ENCODE results near the gene BAG5. TPM values are rescaled to one million over a fixed set of nuclear protein-coding genes. Genes with fewer than 3 reads are reported as not detected.
"Not testable (repeated sequence)": the region's sequence is repeated elsewhere in the genome, so short reads cannot be mapped to it uniquely, and the experiment has no call there.

BAG5 gene
- total RNA-seq (10 to 100 TPM; 15.0 to 22.8 (median 17.0) TPM), polyA plus RNA-seq (10 to 100 TPM in 1 of 2 donors, 1 to 10 TPM in 1; 4.8 to 19.1 TPM)
- long read RNA-seq, donor 1, full-length matches to known transcripts: 28 of 30 reads
- long read RNA-seq, donor 1, partial matches to known transcripts: 0 of 30 reads
- long read RNA-seq, donor 1, other reads (novel, unspliced or antisense): 2 of 30 reads
- long read RNA-seq, donor 2, full-length matches to known transcripts: 106 of 116 reads
- long read RNA-seq, donor 2, partial matches to known transcripts: 1 of 116 reads
- long read RNA-seq, donor 2, other reads (novel, unspliced or antisense): 9 of 116 reads
- long read RNA-seq, donor 3, full-length matches to known transcripts: 21 of 26 reads
- long read RNA-seq, donor 3, partial matches to known transcripts: 0 of 26 reads
- long read RNA-seq, donor 3, other reads (novel, unspliced or antisense): 5 of 26 reads

GRCh38 chr14:103562429-103563225 is at the start of gene BAG5, which contains the start of gene COA8:
Gene BAG5, minus strand, starts transcription at chr14:103562657. Its CDS starts 1,493 bp downstream, at chr14:103561164.
Gene COA8, plus strand, starts transcription at chr14:103562960. Its CDS starts 42 bp downstream, at chr14:103563002.
- Histone ChIP-seq H3K36me3 (peaks cover 0 to 40% (median 23%) of the 10 kb centered on the region in 9 donors), H3K9me3 (no peaks in the 10 kb centered on the region), H3K27me3 (no peaks in the 10 kb centered on the region), H3K4me3 (peak within 1 kb of the TSS; percentile 62 to 99 (median 86)), H3K4me1 (peaks cover 3 to 70% (median 56%) of the 10 kb centered on the region in 12 donors), H3K27ac (peak within 1 kb of the TSS; percentile 92 to 99 (median 96))
- ATAC-seq (peak; percentile 23 to 87 (median 76)), DNase-seq (peak; percentile 87 to 93 (median 90))
- intact Hi-C loops (cut with DNase I): loop anchor here in 1 of 10 donors (10.0 kb wide), 1 partner anchor 152 kb away; the partner anchor contains the start of genes XRCC3 and ZFYVE21
- WGBS, 4 donors: 0% methylated on average over 46 to 109 of the region's 109 CpGs
- peak in 4 of 12 donors; percentile 7 to 45 (median 30) for TF ChIP-seq CTCF (IDR thresholded peaks at IDR 0.05)
- TF ChIP-seq POLR2A (IDR thresholded peaks at IDR 0.05): peak; percentile 23 to 69

GRCh38 chr14:103611215-103611614 is 48.8 kb upstream of the BAG5 start:
- no peaks in the 10 kb centered on the region for H3K36me3 ChIP-seq
- no peak for TF ChIP-seq CTCF (IDR thresholded peaks at IDR 0.05)
- TF ChIP-seq POLR2A (IDR thresholded peaks at IDR 0.05): no peak
- no peak for ATAC-seq
- peaks cover 0 to 26% (median 20%) of the 10 kb centered on the region in 12 donors for H3K4me1 ChIP-seq
- H3K27me3 ChIP-seq: no peaks in the 10 kb centered on the region
- WGBS, 4 donors: 93 to 96% (median 95%) methylated on average over 2 of the region's 2 CpGs
- peaks cover 0 to 14% (median 9%) of the 10 kb centered on the region in 12 donors for H3K9me3 ChIP-seq
- H3K4me3 ChIP-seq: no peak overlapping the region
- intact Hi-C loops (cut with DNase I): no loop called here
- DNase-seq: no peak
- H3K27ac ChIP-seq: no peak overlapping the region

GRCh38 chr14:103609081-103609480 is 46.6 kb upstream of the BAG5 start:
- WGBS, 4 donors: 89 to 98% (median 93%) methylated on average over 4 of the region's 4 CpGs
- ATAC-seq: not testable (repeated sequence)

GRCh38 chr14:103607822-103608221 is 45.4 kb upstream of the BAG5 start:
- TF ChIP-seq CTCF (IDR thresholded peaks at IDR 0.05) (no peak), POLR2A (IDR thresholded peaks at IDR 0.05) (no peak)
- intact Hi-C loops (cut with DNase I): no loop called here
- WGBS, 4 donors: 19 to 30% (median 25%) methylated on average over 14 to 15 of the region's 15 CpGs
- DNase-seq (no peak), ATAC-seq (peak in 2 of 4 donors; percentile 2 to 5)
- Histone ChIP-seq H3K9me3 (peaks cover 0 to 14% (median 9%) of the 10 kb centered on the region in 12 donors), H3K4me3 (peak overlapping the region in 9 of 12 donors; percentile 17 to 43 (median 33)), H3K4me1 (peaks cover 0 to 27% (median 20%) of the 10 kb centered on the region in 12 donors), H3K27me3 (no peaks in the 10 kb centered on the region), H3K36me3 (no peaks in the 10 kb centered on the region), H3K27ac (peak overlapping the region in 1 of 12 donors; percentile 38)

More at GRCh38 chr14:103609081-103609480, 46.6 kb upstream of the BAG5 start:
- H3K36me3 ChIP-seq; H3K27ac ChIP-seq; H3K4me3 ChIP-seq; H3K27me3 ChIP-seq; intact Hi-C loops (cut with DNase I); DNase-seq: not testable (repeated sequence)
- peaks cover 0 to 27% (median 20%) of the 10 kb centered on the region in 12 donors for H3K4me1 ChIP-seq
- H3K9me3 ChIP-seq: peaks cover 0 to 14% (median 9%) of the 10 kb centered on the region in 12 donors

Data from heart left ventricle (tissue), 16 donors.